Tibial nerve (tissue), 4 donors: Measurements from ENCODE around the gene HAGH.

ENCODE experiments used
- CTCF ChIP-seq, 5 experiments: fragments of 200-600 bp in 3 of 5; fragments of 450-650 bp in 2 of 5; sonication (generic) in 3 of 5; IDR thresholded peaks; one replicate each; pipeline ENCODE4 v1.5.1; 2016 to 2019; ENCODE audit warnings: antibody characterized with exemption in 5 of 5, mild to moderate bottlenecking in 3 of 5, moderate library complexity in 2 of 5
- EP300 ChIP-seq, 2 donors: sonication (generic); formaldehyde crosslinking; IDR thresholded peaks; one replicate each; pipeline ENCODE4 v1.6.1; 2017; ENCODE audit warnings: antibody characterized with exemption in 2 of 2, mild to moderate bottlenecking in 1 of 2
- POLR2A ChIP-seq, 2 donors: fragments of 450-650 bp; IDR thresholded peaks; one replicate each; pipeline ENCODE4 v1.6.1; 2017; ENCODE audit warnings: antibody characterized with exemption in 2 of 2, mild to moderate bottlenecking in 2 of 2, moderate library complexity in 2 of 2

DNA sequence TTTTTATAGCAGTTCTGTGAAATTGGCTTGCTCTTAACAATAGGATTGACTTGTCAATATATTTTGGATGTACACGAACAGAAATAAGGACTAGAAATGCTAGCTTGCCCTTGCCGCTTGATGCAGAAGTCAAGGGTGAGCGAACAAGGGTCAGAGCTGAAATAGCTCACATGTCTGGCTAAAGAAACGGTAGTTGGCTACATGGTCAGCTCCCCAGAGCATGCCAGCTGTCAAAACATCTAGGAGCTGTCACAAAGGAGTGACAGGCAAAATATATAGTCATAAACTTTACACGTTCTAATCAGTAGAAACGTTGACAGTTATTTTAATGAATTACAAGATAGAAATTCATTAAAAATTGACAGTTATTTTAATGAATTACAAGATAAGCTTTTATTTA, 48.2 kb upstream of the HAGH start:
- no peak for TF ChIP-seq CTCF (IDR thresholded peaks at IDR 0.05)
- no peak for TF ChIP-seq POLR2A (IDR thresholded peaks at IDR 0.05)
- TF ChIP-seq EP300 (IDR thresholded peaks at IDR 0.05): no peak
